IMR-90 (cell line): ENCODE results near the gene CCDC28B. TPM values are rescaled to one million over a fixed set of nuclear protein-coding genes. Genes with fewer than 3 reads are reported as not detected.

Experiments
- ATAC-seq: fragments of 200-7000 bp; cut with Tn5 transposase; 2 replicates; pipeline ENCODE4 v1.9.1; 2020; ENCODE audit warnings: low read depth, mild to moderate bottlenecking, moderate library complexity
- BruUV-seq: library from RNA; stranded (reverse); fragments of 400-500 nt; replicated peaks from 2 replicates; lab custom pipeline; 2021; lab: Mats Ljungman, UMichigan
- CTCF ChIA-PET: fragments of 300-600 bp; formaldehyde crosslinking; extraction: SDS; loops from one replicate; lab custom pipeline; 2021; ENCODE audit warnings: antibody characterized with exemption; lab: Yijun Ruan, JAX
- POLR2A ChIA-PET: fragments of 300-600 bp; sonication (Branson Sonifier 250); formaldehyde crosslinking; loops from one replicate; lab custom pipeline; 2022; ENCODE audit warnings: antibody characterized with exemption; ENCODE audit not compliant: unreplicated experiment; lab: Charles Lee
- DNase-seq: peaks from one replicate; pipeline ENCODE4 v3.0.0; 2013
- H2AFZ ChIP-seq: replicated peaks from 2 replicates; pipeline ENCODE3; 2013; ENCODE audit warnings: low read length, mild to moderate bottlenecking; ENCODE audit not compliant: poor library complexity
- H2AK5ac ChIP-seq: 2 replicates; pipeline ENCODE4 v1.6.1; 2013; ENCODE audit warnings: low read depth, low read length, inconsistent platforms
- H2AK9ac ChIP-seq: replicated peaks from 2 replicates; pipeline ENCODE3; 2013; ENCODE audit warnings: mild to moderate bottlenecking, low read depth, low read length, moderate library complexity; ENCODE audit not compliant: poor library complexity
- H2BK120ac ChIP-seq: 2 replicates; pipeline ENCODE4 v1.6.1; 2013; ENCODE audit warnings: low read depth, low read length, inconsistent platforms
- H2BK15ac ChIP-seq: 3 replicates; pipeline ENCODE4 v1.6.1; 2013; ENCODE audit warnings: low read depth, low read length, inconsistent platforms
- H2BK20ac ChIP-seq: 2 replicates; pipeline ENCODE4 v1.6.1; 2013; ENCODE audit warnings: low read depth, mild to moderate bottlenecking, inconsistent platforms, low read length, moderate library complexity
- H2BK5ac ChIP-seq: 2 replicates; pipeline ENCODE4 v1.6.1; 2013; ENCODE audit warnings: mild to moderate bottlenecking, low read depth, low read length, inconsistent platforms; ENCODE audit not compliant: poor library complexity, severe bottlenecking
- H3K14ac ChIP-seq: replicated peaks from 2 replicates; pipeline ENCODE4 v1.6.1; 2013; ENCODE audit warnings: low read depth, low read length, inconsistent platforms
- H3K18ac ChIP-seq: 2 replicates; pipeline ENCODE4 v1.6.1; 2013; ENCODE audit warnings: low read depth, low read length, control low read depth
- H3K23ac ChIP-seq: 2 replicates; pipeline ENCODE4 v1.6.1; 2013; ENCODE audit warnings: low read depth, low read length, inconsistent platforms
- H3K27ac ChIP-seq: 2 replicates; pipeline ENCODE4 v1.5.1; 2013; ENCODE audit warnings: mild to moderate bottlenecking, control low read depth, low read length; ENCODE audit not compliant: insufficient read depth
- H3K27me3 ChIP-seq: 2 replicates; pipeline ENCODE4 v1.6.1; 2013; ENCODE audit warnings: low read length; ENCODE audit not compliant: control insufficient read depth, insufficient read depth
- H3K36me3 ChIP-seq: 2 replicates; pipeline ENCODE4 v1.6.1; 2013; ENCODE audit warnings: low read length, mixed read lengths; ENCODE audit not compliant: control insufficient read depth, insufficient read depth
- H3K4ac ChIP-seq: 2 replicates; pipeline ENCODE4 v1.6.1; 2013; ENCODE audit warnings: low read depth, low read length, inconsistent platforms
- H3K4me1 ChIP-seq: 2 replicates; pipeline ENCODE4 v1.6.1; 2013; ENCODE audit warnings: low read length, mixed read lengths; ENCODE audit not compliant: control insufficient read depth, insufficient read depth
- H3K4me2 ChIP-seq: 2 replicates; pipeline ENCODE4 v1.6.1; 2013; ENCODE audit warnings: low read depth, mild to moderate bottlenecking, control low read depth, low read length, moderate library complexity
- H3K4me3 ChIP-seq: 2 replicates; pipeline ENCODE4 v1.5.1; 2013; ENCODE audit warnings: low read depth, mild to moderate bottlenecking, control low read depth, low read length, moderate library complexity; ENCODE audit not compliant: insufficient read depth
- H3K56ac ChIP-seq: 2 replicates; pipeline ENCODE4 v1.6.1; 2013; ENCODE audit warnings: low read length, inconsistent platforms; ENCODE audit not compliant: insufficient read depth; ENCODE audit errors: extremely low read depth
- H3K79me1 ChIP-seq, 2 experiments: 2 replicates each; pipeline ENCODE4 v1.6.1; 2013; ENCODE audit warnings: low read length in 2 of 2, inconsistent platforms in 1 of 2, low read depth in 1 of 2
- H3K9ac ChIP-seq: 2 replicates; pipeline ENCODE4 v1.6.1; 2013; ENCODE audit warnings: low read depth, low read length, control low read depth
- H3K9me1 ChIP-seq: 2 replicates; pipeline ENCODE4 v1.6.1; 2013; ENCODE audit warnings: low read length, inconsistent platforms; ENCODE audit not compliant: insufficient read depth
- H3K9me3 ChIP-seq: 2 replicates; pipeline ENCODE4 v1.6.1; 2013; ENCODE audit warnings: low read length; ENCODE audit not compliant: control insufficient read depth, insufficient read depth
- H4K20me1 ChIP-seq: 2 replicates; pipeline ENCODE4 v1.6.1; 2013; ENCODE audit warnings: low read length, inconsistent platforms; ENCODE audit not compliant: insufficient read depth
- H4K5ac ChIP-seq: 2 replicates; pipeline ENCODE4 v1.6.1; 2013; ENCODE audit warnings: mild to moderate bottlenecking, low read depth, low read length, control low read depth
- H4K8ac ChIP-seq, 2 experiments: 2 replicates each; pipeline ENCODE4 v1.6.1; 2013; ENCODE audit warnings: low read depth in 2 of 2, low read length in 2 of 2, control low read depth in 1 of 2, inconsistent platforms in 1 of 2
- H4K91ac ChIP-seq: 2 replicates; pipeline ENCODE4 v1.6.1; 2013; ENCODE audit warnings: low read depth, low read length, inconsistent platforms; ENCODE audit not compliant: insufficient read depth
- BHLHE40 ChIP-seq: fragments of 150-350 bp; IDR thresholded peaks from 2 replicates; pipeline ENCODE4 v1.6.1; 2016; ENCODE audit warnings: mild to moderate bottlenecking, low read depth, low read length
- CEBPB ChIP-seq: IDR thresholded peaks from 2 replicates; pipeline ENCODE4 v1.6.1; 2012; ENCODE audit warnings: low read depth, low read length, improper control_type of control experiment
- CHD1 ChIP-seq: IDR thresholded peaks from 2 replicates; pipeline ENCODE4 v1.6.1; 2012; ENCODE audit warnings: low read depth, low read length, improper control_type of control experiment
- CTCF ChIP-seq: conservative IDR thresholded peaks from 2 replicates; pipeline ENCODE4 v1.5.1; 2012; ENCODE audit warnings: mild to moderate bottlenecking, low read depth, low read length, improper control_type of control experiment
- ELK1 ChIP-seq: fragments of 150-350 bp; IDR thresholded peaks from 2 replicates; pipeline ENCODE4 v1.6.1; 2016; ENCODE audit warnings: low read depth, mild to moderate bottlenecking, low read length, moderate library complexity, borderline replicate concordance
- FOS ChIP-seq: fragments of 150-350 bp; IDR thresholded peaks from 2 replicates; pipeline ENCODE4 v1.6.1; 2016; ENCODE audit warnings: low read depth, low read length
- MAFK ChIP-seq: IDR thresholded peaks from 2 replicates; pipeline ENCODE4 v1.6.1; 2012; ENCODE audit warnings: low read depth, low read length, improper control_type of control experiment
- MAZ ChIP-seq: IDR thresholded peaks from 2 replicates; pipeline ENCODE4 v1.6.1; 2012; ENCODE audit warnings: low read depth, mild to moderate bottlenecking, low read length, improper control_type of control experiment, moderate library complexity, borderline replicate concordance
- MXI1 ChIP-seq: IDR thresholded peaks from 2 replicates; pipeline ENCODE4 v1.6.1; 2012; ENCODE audit warnings: low read depth, mild to moderate bottlenecking, low read length, moderate library complexity, borderline replicate concordance
- NFE2L2 ChIP-seq: fragments of 150-350 bp; IDR thresholded peaks from 2 replicates; pipeline ENCODE4 v1.6.1; 2016; ENCODE audit warnings: low read depth, mild to moderate bottlenecking, low read length
- POLR2A ChIP-seq: IDR thresholded peaks from 2 replicates; pipeline ENCODE4 v1.6.1; 2012; ENCODE audit warnings: mild to moderate bottlenecking, low read depth, low read length
- RAD21 ChIP-seq: IDR thresholded peaks from 2 replicates; pipeline ENCODE4 v1.6.1; 2012; ENCODE audit warnings: low read length, improper control_type of control experiment
- RCOR1 ChIP-seq: IDR thresholded peaks from 2 replicates; pipeline ENCODE4 v1.6.1; 2012; ENCODE audit warnings: mild to moderate bottlenecking, low read length, improper control_type of control experiment; ENCODE audit not compliant: insufficient replicate concordance
- RFX5 ChIP-seq: IDR thresholded peaks from 2 replicates; pipeline ENCODE4 v1.8.0; 2012; ENCODE audit warnings: low read depth, mild to moderate bottlenecking, low read length, moderate library complexity
- SMC3 ChIP-seq: fragments of 150-350 bp; IDR thresholded peaks from 2 replicates; pipeline ENCODE4 v1.6.1; 2016; ENCODE audit warnings: low read depth, mild to moderate bottlenecking, antibody characterized with exemption, low read length, moderate library complexity
- USF2 ChIP-seq: fragments of 150-350 bp; IDR thresholded peaks from 2 replicates; pipeline ENCODE4 v1.6.1; 2017; ENCODE audit warnings: mild to moderate bottlenecking, antibody characterized with exemption, low read length, low read depth
- WGBS, 2 experiments: methylation state at CpG; one replicate each; pipeline versions ENCODE4 v1.1.5 to v1.1.7; 2013; ENCODE audit warnings: missing lambda C conversion rate in 2 of 2; ENCODE audit not compliant: insufficient read length in 1 of 2; ENCODE audit errors: extremely low coverage in 2 of 2; 5-methylcytosine and 5-hydroxymethylcytosine counted together
- dilution Hi-C: fragments of 300-500 bp; cut with HindIII; formaldehyde crosslinking; loops from one replicate; pipeline ENCODE4 v1.14.3; 2018; ENCODE audit warnings: low sequenced_read_pairs; ENCODE audit not compliant: unreplicated experiment
- in situ Hi-C: fragments of 300-500 bp; cut with MboI; formaldehyde crosslinking; loops from 3 replicates; pipeline ENCODE4 v1.14.3; 2019; ENCODE audit warnings: low sequenced_read_pairs, inconsistent platforms, mixed read lengths
- intact Hi-C: fragments of 100-400 bp; cut with micrococcal nuclease; formaldehyde crosslinking; loops from 2 replicates; pipeline ENCODE4 v1.10.0; 2022
- polyA plus RNA-seq, 3 experiments: library from polyadenylated mRNA; depleted of rRNA; stranded (reverse); fragments of >200 nt; gene quantifications; 2 replicates each; pipeline ENCODE4 v1.2.3, GENCODE V29; 2012; ENCODE audit warnings: low replicate concordance in 1 of 3
- total RNA-seq: library from RNA; depleted of rRNA; stranded (reverse); fragments of >200 nt; gene quantifications from 2 replicates; pipeline ENCODE4 v1.2.3, GENCODE V29; 2012

The CCDC28B gene
- total and polyA plus RNA-seq, 2 of the 4 experiments (the other 2 are of a cell fraction), result 17.2 to 18.4 TPM

- intact Hi-C loops, result loop anchor here (5.0 kb wide), 1 partner anchor 71 kb away; the partner anchor contains the start of gene HDAC1
- POLR2A ChIA-PET, result no interaction called here
- BruUV-seq, result no TSS peak
- DNase-seq (no peak), ATAC-seq (no peak; the same call in 1 of the 2 replicates)
- H2BK120ac ChIP-seq, result no peak overlapping the region; the same call in 1 of the 2 replicates
- peak overlapping the region; percentile 84 for H2AFZ ChIP-seq
- TF ChIP-seq RFX5, result no peak
- no peak for TF ChIP-seq FOS
- TF ChIP-seq CTCF, result no peak
- no peak for TF ChIP-seq MXI1
- no peak for TF ChIP-seq BHLHE40
- TF ChIP-seq ELK1, result no peak
- TF ChIP-seq MAZ, result no peak
- no peak for TF ChIP-seq MAFK
- TF ChIP-seq RCOR1, result no peak
- TF ChIP-seq CEBPB, result no peak
- TF ChIP-seq POLR2A, result no peak
- no peak for TF ChIP-seq SMC3
- no peak for TF ChIP-seq USF2
- no peak for TF ChIP-seq CHD1
- TF ChIP-seq NFE2L2, result no peak
- no peak for TF ChIP-seq RAD21
- no peaks in the 10 kb centered on the region for H3K9me3 ChIP-seq
- no peak overlapping the region for H2BK15ac ChIP-seq
- CTCF ChIA-PET, result interaction anchor here (1.4 kb wide), 1 partner anchor 19 kb away, joined by 5 read pairs; no protein-coding TSS in a partner anchor
- H2AK5ac ChIP-seq, result peak overlapping the region; percentile 37
- H4K5ac ChIP-seq, result peak overlapping the region; percentile 50
- H3K79me1 ChIP-seq, result peaks cover 37 to 59% of the 10 kb centered on the region in 2 experiments
- peak overlapping the region; percentile 86 for H3K27ac ChIP-seq
- peak overlapping the region; percentile 84 for H3K4me3 ChIP-seq
- H3K18ac ChIP-seq, result no peak overlapping the region
- H3K9me1 ChIP-seq, result peaks cover 13% of the 10 kb centered on the region
- H3K56ac ChIP-seq, result peak overlapping the region; percentile 51; the same call in 1 of the 2 replicates
- H2AK9ac ChIP-seq, result peak overlapping the region; percentile 83
- H3K9ac ChIP-seq, result peak overlapping the region; percentile 86
- H4K8ac ChIP-seq, result peak overlapping the region; percentile 80 to 98; a peak in 3 of 4 replicates
- H4K91ac ChIP-seq, result peak overlapping the region; percentile 45; the same call in 1 of the 2 replicates
- no peak overlapping the region for H2BK20ac ChIP-seq
- no peaks in the 10 kb centered on the region for H3K27me3 ChIP-seq
- peak overlapping the region; percentile 92 for H3K4me2 ChIP-seq
- H3K36me3 ChIP-seq, result peaks cover 34% of the 10 kb centered on the region
- 0 out of 2 replicates have a peak, but pooled peaks cover 4% of the 10 kb centered on the region for H4K20me1 ChIP-seq
- peak overlapping the region; percentile 77 for H3K14ac ChIP-seq
- WGBS, 2 experiments, result no CpG with 5 or more reads among the region's 13 CpGs
- H3K23ac ChIP-seq, result peak overlapping the region; percentile 69
- dilution Hi-C loops, result no loop called here
- H2BK5ac ChIP-seq, result peak overlapping the region; percentile 71
- in situ Hi-C loops, result no loop called here
- peak overlapping the region; percentile 89 for H3K4ac ChIP-seq
- H3K4me1 ChIP-seq, result peaks cover 12% of the 10 kb centered on the region
Observed at GRCh38 chr1:32221581-32221979, 21.2 kb downstream of the CCDC28B start.
